SK-N-SH (cell line): ENCODE data around the gene MEPE. TPM values are rescaled to one million over a fixed set of nuclear protein-coding genes. Genes with fewer than 3 reads are reported as not detected.

Source experiments
- FOSL2 ChIP-seq: IDR thresholded peaks from 2 replicates; pipeline ENCODE4 v1.4.0; 2012; ENCODE audit warnings: low read depth, mild to moderate bottlenecking, moderate library complexity, borderline replicate concordance
- GATA2 ChIP-seq: sonication (generic); formaldehyde crosslinking; IDR thresholded peaks from 2 replicates; pipeline ENCODE4 v1.5.0; 2020; ENCODE audit warnings: mild to moderate bottlenecking, missing genetic modification reagents
- MEF2A ChIP-seq: IDR thresholded peaks from 2 replicates; pipeline ENCODE4 v1.4.0; 2012; ENCODE audit warnings: low read depth, borderline replicate concordance
- NFIC ChIP-seq: IDR thresholded peaks from 2 replicates; pipeline ENCODE4 v1.4.0; 2012; ENCODE audit warnings: borderline replicate concordance
- RAD21 ChIP-seq: IDR thresholded peaks from 2 replicates; pipeline ENCODE4 v1.6.1; 2012; ENCODE audit warnings: mild to moderate bottlenecking, low read length
- RFX5 ChIP-seq: IDR thresholded peaks from 2 replicates; pipeline ENCODE4 v1.6.1; 2012; ENCODE audit warnings: mild to moderate bottlenecking, improper control_type of control experiment, low read length
- SIN3A ChIP-seq: IDR thresholded peaks from 2 replicates; pipeline ENCODE4 v1.6.1; 2012; ENCODE audit warnings: low read depth, mild to moderate bottlenecking, low read length, moderate library complexity, borderline replicate concordance
- SMC3 ChIP-seq: IDR thresholded peaks from 2 replicates; pipeline ENCODE4 v1.6.1; 2012; ENCODE audit warnings: low read depth, low read length, improper control_type of control experiment
- TAF1 ChIP-seq: IDR thresholded peaks from 2 replicates; pipeline ENCODE4 v1.6.1; 2012; ENCODE audit warnings: low read depth, mild to moderate bottlenecking, low read length, moderate library complexity, borderline replicate concordance
- polyA plus RNA-seq, 3 experiments: library from polyadenylated mRNA; depleted of rRNA; stranded (reverse); fragments of >200 nt; gene quantifications; 2 replicates each; pipeline ENCODE4 v1.2.3, GENCODE V29; 2012

Gene MEPE
- polyA plus RNA-seq, 1 of the 3 experiments (the other 2 are of a cell fraction): not detected

DNA sequence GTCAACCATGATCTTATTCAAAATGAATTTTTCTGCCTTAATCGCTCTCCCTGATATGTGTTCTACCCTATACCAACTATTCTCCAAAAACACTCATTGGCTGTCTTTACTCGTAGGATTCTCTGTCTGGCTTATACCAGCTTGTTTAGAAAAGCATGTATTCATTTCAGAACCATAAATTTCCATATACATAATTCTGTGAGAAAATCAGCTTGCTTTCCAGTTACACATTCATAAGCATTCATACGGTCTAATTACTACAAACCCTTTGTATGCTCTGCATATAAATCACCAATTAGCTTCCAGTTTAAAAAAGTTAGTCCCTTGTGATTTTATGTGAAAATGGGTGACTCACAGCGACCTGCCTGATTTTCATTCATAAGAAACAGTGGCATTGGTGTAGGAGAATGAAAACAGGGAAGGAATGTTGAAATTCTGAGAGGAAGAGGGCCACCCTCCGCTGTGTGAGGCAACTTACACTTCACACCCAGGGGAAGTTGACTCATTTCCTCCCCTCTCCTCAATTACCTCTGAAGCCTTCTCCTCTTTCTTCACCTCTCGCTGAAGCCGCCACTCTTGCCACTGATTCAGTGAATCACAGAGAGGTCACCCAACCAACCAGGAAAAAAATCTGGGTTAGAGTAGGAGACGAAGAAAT, 63.3 kb downstream of the MEPE start (continued):
- TF ChIP-seq SIN3A: no peak
- TF ChIP-seq TAF1: no peak
- TF ChIP-seq RFX5: no peak
- TF ChIP-seq FOSL2: no peak
- no peak for TF ChIP-seq RAD21
- TF ChIP-seq SMC3: no peak
- TF ChIP-seq GATA2 (CRISPR knock-in tag): no peak
- no peak for TF ChIP-seq MEF2A
- TF ChIP-seq NFIC: no peak

Other genes with a start within 250 kb of the MEPE start
- gene DSPP, start 224.4 kb upstream of the MEPE start, polyA plus RNA-seq (2012; rRNA removed): not detected in 2 replicates
- gene DMP1, start 182.7 kb upstream of the MEPE start, polyA plus RNA-seq (2012; rRNA removed): not detected in 2 replicates
- gene IBSP, start 33.4 kb upstream of the MEPE start, polyA plus RNA-seq (2012; rRNA removed): not detected in 2 replicates
- gene SPP1, start 142.7 kb downstream of the MEPE start, polyA plus RNA-seq (2012; rRNA removed): 0.82 and 1.3 TPM in 2 replicates
- 44.6 and 52.0 TPM in 2 replicates for gene PKD2, start 174.7 kb downstream of the MEPE start, polyA plus RNA-seq (2012; rRNA removed)